Neuronal stem cell (in vitro differentiated cells): ENCODE measurements around the gene STIM1.

ENCODE experiments used
- DNase-seq: peaks from one replicate; pipeline ENCODE4 v3.0.0-alpha.2; 2013; ENCODE audit warnings: low spot score
- H2AFZ ChIP-seq: one replicate; pipeline ENCODE4 v1.6.1; 2013; ENCODE audit warnings: mild to moderate bottlenecking, low read length, inconsistent platforms
- H2AK5ac ChIP-seq: 2 replicates; pipeline ENCODE4 v1.6.1; 2013; ENCODE audit warnings: low read depth, mild to moderate bottlenecking, inconsistent platforms, low read length, moderate library complexity, mixed read lengths
- H2BK120ac ChIP-seq: 2 replicates; pipeline ENCODE4 v1.6.1; 2013; ENCODE audit warnings: low read depth, mild to moderate bottlenecking, inconsistent platforms, low read length, moderate library complexity, mixed read lengths
- H2BK12ac ChIP-seq: one replicate; pipeline ENCODE4 v1.6.1; 2013; ENCODE audit warnings: low read length, inconsistent platforms
- H2BK15ac ChIP-seq: 2 replicates; pipeline ENCODE4 v1.6.1; 2013; ENCODE audit warnings: mild to moderate bottlenecking, low read length, inconsistent platforms, mixed read lengths
- H2BK5ac ChIP-seq: one replicate; pipeline ENCODE4 v1.6.1; 2013; ENCODE audit warnings: inconsistent platforms, mild to moderate bottlenecking, low read length, moderate library complexity
- H3K14ac ChIP-seq: one replicate; pipeline ENCODE4 v1.6.1; 2013; ENCODE audit warnings: low read length, inconsistent platforms
- H3K18ac ChIP-seq: 2 replicates; pipeline ENCODE4 v1.6.1; 2013; ENCODE audit warnings: low read length, inconsistent platforms
- H3K23ac ChIP-seq: 2 replicates; pipeline ENCODE4 v1.6.1; 2013; ENCODE audit warnings: low read depth, mild to moderate bottlenecking, mixed read lengths, low read length, inconsistent platforms; ENCODE audit not compliant: poor library complexity
- H3K27ac ChIP-seq: replicated peaks from 3 replicates; pipeline ENCODE4 v1.5.1; 2013; ENCODE audit warnings: low read length, inconsistent platforms
- H3K27me3 ChIP-seq, 3 experiments: 2 replicates each; pipeline ENCODE4 v1.6.1; 2013; ENCODE audit warnings: low read length in 3 of 3, mild to moderate bottlenecking in 2 of 3, inconsistent platforms in 1 of 3, low read depth in 1 of 3, mixed read lengths in 1 of 3, moderate library complexity in 1 of 3; ENCODE audit not compliant: control insufficient read depth in 3 of 3, insufficient read depth in 3 of 3
- H3K36me3 ChIP-seq, 2 donors: replicated peaks in 1 of 2; 2 replicates each; pipeline ENCODE4 v1.6.1; 2013; ENCODE audit warnings: low read length in 2 of 2; ENCODE audit not compliant: control insufficient read depth in 2 of 2, insufficient read depth in 2 of 2
- H3K4ac ChIP-seq: 2 replicates; pipeline ENCODE4 v1.6.1; 2013; ENCODE audit warnings: inconsistent platforms, mild to moderate bottlenecking, low read length, moderate library complexity
- H3K4me1 ChIP-seq, 2 donors: 1 replicate in 1 of 2; 2 replicates in 1 of 2; pipeline ENCODE4 v1.6.1; 2013; ENCODE audit warnings: low read length in 2 of 2, low read depth in 1 of 2; ENCODE audit not compliant: control insufficient read depth in 2 of 2, insufficient read depth in 1 of 2
- H3K4me2 ChIP-seq: one replicate; pipeline ENCODE4 v1.6.1; 2013; ENCODE audit warnings: mild to moderate bottlenecking, low read length, inconsistent platforms; ENCODE audit not compliant: insufficient read depth, poor library complexity, severe bottlenecking
- H3K4me3 ChIP-seq, 2 donors: 2 replicates each; pipeline ENCODE4 v1.5.1; 2013; ENCODE audit warnings: low read length in 2 of 2, mild to moderate bottlenecking in 2 of 2, inconsistent platforms in 1 of 2, moderate library complexity in 1 of 2
- H3K79me1 ChIP-seq: one replicate; pipeline ENCODE4 v1.6.1; 2013; ENCODE audit warnings: low read depth, mild to moderate bottlenecking, inconsistent platforms, low read length, moderate library complexity
- H3K9ac ChIP-seq: one replicate; pipeline ENCODE4 v1.6.1; 2013; ENCODE audit warnings: mild to moderate bottlenecking, low read depth, low read length, inconsistent platforms; ENCODE audit not compliant: poor library complexity
- H3K9me3 ChIP-seq, 2 donors: replicated peaks in 1 of 2; 2 replicates each; pipeline versions ENCODE3 to v1.6.1; 2013; ENCODE audit warnings: low read length in 2 of 2, mild to moderate bottlenecking in 2 of 2, inconsistent platforms in 1 of 2, low read depth in 1 of 2, mixed read lengths in 1 of 2, moderate library complexity in 1 of 2; ENCODE audit not compliant: control insufficient read depth in 2 of 2, insufficient read depth in 1 of 2
- H4K8ac ChIP-seq: one replicate; pipeline ENCODE4 v1.6.1; 2013; ENCODE audit warnings: low read depth, mild to moderate bottlenecking, inconsistent platforms, low read length, moderate library complexity
- H4K91ac ChIP-seq: one replicate; pipeline ENCODE4 v1.6.1; 2013; ENCODE audit warnings: low read length, low read depth, mild to moderate bottlenecking, inconsistent platforms; ENCODE audit not compliant: poor library complexity
- WGBS, 2 donors: extraction: QIAGEN DNeasy Blood & Tissue Kit; methylation state at CpG; one replicate each; pipeline ENCODE4 v1.1.7; 2013; ENCODE audit warnings: missing lambda C conversion rate in 2 of 2, mixed read lengths in 1 of 2; ENCODE audit not compliant: insufficient read length in 2 of 2, insufficient replicate concordance in 1 of 2; ENCODE audit errors: extremely low coverage in 2 of 2; 5-methylcytosine and 5-hydroxymethylcytosine counted together

Gene STIM1

DNA sequence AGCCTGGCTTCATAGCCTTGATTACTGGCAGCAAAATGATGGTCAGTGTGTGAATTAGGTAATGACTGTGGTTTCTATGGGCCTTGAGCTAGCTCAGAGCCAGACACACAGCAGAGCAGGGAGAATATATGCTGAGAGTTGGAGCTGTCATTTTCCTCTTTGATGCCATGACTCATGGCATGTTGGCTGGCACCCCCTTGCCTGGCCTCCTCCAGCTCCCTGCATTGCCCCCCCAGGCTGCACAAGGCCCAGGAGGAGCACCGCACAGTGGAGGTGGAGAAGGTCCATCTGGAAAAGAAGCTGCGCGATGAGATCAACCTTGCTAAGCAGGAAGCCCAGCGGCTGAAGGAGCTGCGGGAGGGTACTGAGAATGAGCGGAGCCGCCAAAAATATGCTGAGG, 218.8 kb downstream of the STIM1 start:
- no peaks in the 10 kb centered on the region for H3K36me3 ChIP-seq
- no peak overlapping the region for H3K23ac ChIP-seq
- peaks cover 0 to 6% of the 10 kb centered on the region in 2 donors for H3K4me1 ChIP-seq
- no peak overlapping the region for H2AFZ ChIP-seq
- H3K27me3 ChIP-seq = no peaks in the 10 kb centered on the region
- H3K4me2 ChIP-seq = no peak overlapping the region
- H3K9me3 ChIP-seq = no peaks in the 10 kb centered on the region
- WGBS, 2 donors = no CpG with 5 or more reads among the region's 7 CpGs
- H2BK120ac ChIP-seq = no peak overlapping the region
- no peak overlapping the region for H3K4ac ChIP-seq
- no peak overlapping the region for H3K18ac ChIP-seq
- H2BK5ac ChIP-seq = no peak overlapping the region
- DNase-seq = no peak
- no peak overlapping the region for H3K27ac ChIP-seq
- H3K4me3 ChIP-seq = no peak overlapping the region
- H3K14ac ChIP-seq = no peak overlapping the region
- H4K8ac ChIP-seq = no peak overlapping the region
- no peak overlapping the region for H2BK12ac ChIP-seq
- no peak overlapping the region for H2AK5ac ChIP-seq
- no peaks in the 10 kb centered on the region for H3K79me1 ChIP-seq
- no peak overlapping the region for H3K9ac ChIP-seq
- no peak overlapping the region for H2BK15ac ChIP-seq
- H4K91ac ChIP-seq = no peak overlapping the region

DNA sequence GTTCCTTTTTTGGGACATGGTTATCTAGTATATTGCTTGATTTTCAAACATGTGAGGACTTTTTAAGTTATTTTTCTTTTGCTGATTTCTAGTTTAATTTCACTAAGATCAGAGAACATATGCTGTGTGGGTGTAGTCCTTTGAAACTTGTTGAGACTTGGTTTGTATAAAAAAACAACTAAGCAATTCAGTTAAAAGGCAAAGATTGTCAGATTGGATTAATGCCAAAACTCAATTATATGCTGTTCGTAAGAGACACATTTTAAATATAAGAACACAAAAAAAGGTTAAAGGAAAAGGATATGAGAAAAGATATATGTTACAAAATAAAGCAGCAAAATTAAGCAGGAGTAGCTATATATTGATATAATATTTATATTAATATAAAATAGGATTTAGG, 221.3 kb downstream of the STIM1 start:
- Histone ChIP-seq H3K4ac (no peak overlapping the region), H3K27ac (no peak overlapping the region), H2BK5ac (no peak overlapping the region), H2AK5ac (no peak overlapping the region), H4K8ac (no peak overlapping the region), H3K9ac (no peak overlapping the region), H3K4me2 (no peak overlapping the region), H3K18ac (no peak overlapping the region), H3K23ac (no peak overlapping the region), H3K27me3 (no peaks in the 10 kb centered on the region), H2BK120ac (no peak overlapping the region), H3K9me3 (no peaks in the 10 kb centered on the region), H4K91ac (no peak overlapping the region), H3K4me3 (no peak overlapping the region), H3K14ac (no peak overlapping the region), H2BK15ac (no peak overlapping the region), H2AFZ (no peak overlapping the region), H3K79me1 (no peaks in the 10 kb centered on the region), H3K36me3 (no peaks in the 10 kb centered on the region), H3K4me1 (peaks cover 0 to 5% of the 10 kb centered on the region in 2 donors), H2BK12ac (no peak overlapping the region)
- no CpG with 5 or more reads among the region's 1 CpG for WGBS, 2 donors
- no peak for DNase-seq

DNA sequence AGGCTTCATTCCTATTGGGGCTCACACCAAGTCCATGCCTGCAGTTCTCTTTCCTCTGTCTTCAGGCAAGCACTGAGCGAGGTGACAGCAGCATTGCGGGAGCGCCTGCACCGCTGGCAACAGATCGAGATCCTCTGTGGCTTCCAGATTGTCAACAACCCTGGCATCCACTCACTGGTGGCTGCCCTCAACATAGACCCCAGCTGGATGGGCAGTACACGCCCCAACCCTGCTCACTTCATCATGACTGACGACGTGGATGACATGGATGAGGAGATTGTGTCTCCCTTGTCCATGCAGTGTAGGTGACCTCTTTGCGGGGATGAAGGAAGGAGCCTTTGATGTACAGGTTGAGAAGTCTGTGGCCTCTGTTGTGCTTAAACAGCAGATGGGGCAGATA, 227.7 kb downstream of the STIM1 start:
- no peak overlapping the region for H3K14ac ChIP-seq
- H2BK120ac ChIP-seq = peak overlapping the region; percentile 82
- no peak for DNase-seq
- whole genome bisulfite sequencing, 2 donors = no CpG with 5 or more reads among the region's 9 CpGs
- H3K4me1 ChIP-seq = peaks cover 0 to 7% of the 10 kb centered on the region in 2 donors
- H2AFZ ChIP-seq = no peak overlapping the region
- H3K9me3 ChIP-seq = no peaks in the 10 kb centered on the region
- no peak overlapping the region for H3K9ac ChIP-seq
- no peak overlapping the region for H3K4ac ChIP-seq
- H2BK15ac ChIP-seq = no peak overlapping the region
- no peak overlapping the region for H4K91ac ChIP-seq
- H4K8ac ChIP-seq = no peak overlapping the region
- H3K4me3 ChIP-seq = no peak overlapping the region
- no peaks in the 10 kb centered on the region for H3K79me1 ChIP-seq
- no peaks in the 10 kb centered on the region for H3K27me3 ChIP-seq
- peak overlapping the region; percentile 44 for H3K23ac ChIP-seq
- peak overlapping the region; percentile 44 for H3K18ac ChIP-seq
- peak overlapping the region; percentile 65 for H2BK12ac ChIP-seq
- no peak overlapping the region for H3K4me2 ChIP-seq
- H2AK5ac ChIP-seq = no peak overlapping the region
- no peak overlapping the region for H3K27ac ChIP-seq
- no peak overlapping the region for H2BK5ac ChIP-seq
- peaks cover 4 to 18% of the 10 kb centered on the region in 2 donors for H3K36me3 ChIP-seq

DNA sequence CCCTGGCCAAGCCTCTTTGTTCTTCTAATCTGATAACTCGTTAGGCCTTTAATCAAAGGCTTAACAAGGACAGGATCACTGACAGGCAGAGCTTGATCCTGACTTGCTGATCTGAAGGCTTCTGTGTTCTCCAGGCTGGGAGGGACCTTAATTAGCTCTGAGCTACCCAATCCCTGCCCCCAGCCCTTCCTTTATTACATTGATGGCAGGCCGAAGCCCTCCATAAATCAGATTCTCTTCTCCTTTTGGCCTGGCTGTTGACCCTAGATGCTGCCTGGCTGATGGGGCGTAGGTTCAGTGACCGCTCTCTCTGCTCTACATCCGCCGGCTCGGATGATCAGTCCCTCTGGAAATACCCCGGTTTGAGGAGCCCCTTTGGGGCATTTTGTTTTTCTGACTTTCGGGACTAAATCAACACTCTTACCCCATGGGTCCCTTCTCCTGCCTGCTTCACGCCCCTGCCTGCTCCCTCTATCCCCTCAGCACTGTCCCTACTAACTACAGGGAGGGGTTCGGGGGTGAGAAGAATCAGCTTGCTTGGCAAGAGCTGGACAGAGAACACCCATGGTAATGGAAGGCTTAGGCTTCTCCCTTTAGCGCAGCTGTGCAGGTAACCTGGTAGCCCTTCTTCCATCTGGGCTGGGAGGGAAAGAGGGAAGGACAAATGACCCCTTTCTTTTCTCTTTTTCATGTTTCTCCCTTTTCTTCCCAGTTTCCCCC, 229.1 kb downstream of the STIM1 start:
- Histone ChIP-seq H3K9me3 (no peaks in the 10 kb centered on the region), H4K91ac (no peak overlapping the region), H3K14ac (peak overlapping the region; percentile 85), H3K9ac (peak overlapping the region; percentile 5), H3K4ac (no peak overlapping the region), H3K27ac (peak overlapping the region; percentile 59), H2BK15ac (no peak overlapping the region), H2AFZ (no peak overlapping the region), H3K27me3 (no peaks in the 10 kb centered on the region), H2BK5ac (no peak overlapping the region), H3K4me1 (peaks cover 0 to 7% of the 10 kb centered on the region in 2 donors), H3K4me2 (peak overlapping the region; percentile 21), H2AK5ac (no peak overlapping the region), H3K36me3 (peaks cover 4 to 18% of the 10 kb centered on the region in 2 donors), H3K4me3 (no peak overlapping the region), H2BK12ac (peak overlapping the region; percentile 14), H3K18ac (no peak overlapping the region), H2BK120ac (no peak overlapping the region), H3K79me1 (no peaks in the 10 kb centered on the region), H3K23ac (no peak overlapping the region), H4K8ac (no peak overlapping the region)
- no peak for DNase-seq
- no CpG with 5 or more reads among the region's 12 CpGs for WGBS, 2 donors
